ENCODE measurements around the gene GON4L. TPM values are rescaled to one million over a fixed set of nuclear protein-coding genes. Genes with fewer than 3 reads are reported as not detected.

Gene GON4L
- total and polyA plus RNA-seq, 2 donors from 2014 or later = 14.2 to 62.1 TPM

GRCh38 chr1:155861896-155862295 lies 4.9 kb upstream of the GON4L start:
- DNase-seq (no peak), FAIRE-seq (no peak)
- Histone ChIP-seq H3K9ac (ENCODE audit: low read length in 3 of 3) (no peak overlapping the region), H3K27me3 (ENCODE audit: control insufficient read depth, insufficient read depth, low read length) (no peaks in the 10 kb centered on the region), H3K36me3 (ENCODE audit: control insufficient read depth in 2 of 3, insufficient read depth in 3 of 3, low read length in 3 of 3) (no peaks in the 10 kb centered on the region), H3K4me3 (ENCODE audit: low read length in 3 of 3) (no peak overlapping the region), H3K9me3 (ENCODE audit: control insufficient read depth in 2 of 3, insufficient read depth in 1 of 3, low read length in 3 of 3) (no peaks in the 10 kb centered on the region), H3K4me1 (ENCODE audit: control insufficient read depth in 2 of 3, insufficient read depth in 2 of 3, low read depth in 1 of 3, low read length in 3 of 3) (peaks cover 0 to 5% (median 0%) of the 10 kb centered on the region in 3 donors), H3K27ac (ENCODE audit: low read depth in 2 of 2, low read length in 2 of 2) (no peak overlapping the region)
- no peak for TF ChIP-seq CTCF (IDR thresholded peaks at IDR 0.05; ENCODE audit: borderline replicate concordance, extremely low read depth, insufficient read depth)
- intact Hi-C loops (cut with DNase I) = no loop called here

DNA sequence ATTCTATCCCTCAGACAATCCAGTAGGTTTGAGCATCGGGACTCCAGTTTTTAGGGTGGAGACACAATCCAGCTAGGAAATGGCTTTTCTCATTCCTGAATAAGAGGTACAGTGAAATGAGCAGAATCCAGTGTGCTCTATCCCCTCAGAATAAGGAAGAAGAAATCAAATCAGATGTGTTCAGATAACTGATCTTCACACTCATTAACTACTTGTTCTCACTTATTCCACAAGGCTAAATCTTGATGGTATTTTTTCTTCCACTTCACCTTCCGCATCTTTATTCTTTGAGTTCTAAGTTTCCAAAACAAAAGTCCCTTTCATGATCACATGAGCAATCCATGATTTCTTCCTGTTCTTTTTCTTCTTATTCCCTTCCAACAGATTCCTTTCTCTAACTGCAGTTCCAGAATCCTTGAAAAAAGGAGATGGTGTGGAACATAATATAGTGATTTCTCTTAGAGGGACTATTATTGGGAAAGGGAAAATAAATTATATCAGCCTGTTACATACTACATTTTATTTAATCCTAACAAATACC lies 4.0 kb upstream of the GON4L start:
- Histone ChIP-seq H3K9me3 (ENCODE audit: control insufficient read depth in 2 of 3, insufficient read depth in 1 of 3, low read length in 3 of 3) (no peaks in the 10 kb centered on the region), H3K9ac (ENCODE audit: low read length in 3 of 3) (peak overlapping the region; percentile 46 to 75 (median 63)), H3K4me1 (ENCODE audit: control insufficient read depth in 2 of 3, insufficient read depth in 2 of 3, low read depth in 1 of 3, low read length in 3 of 3) (peaks cover 0 to 11% (median 4%) of the 10 kb centered on the region in 3 donors), H3K4me3 (ENCODE audit: low read length in 3 of 3) (peak overlapping the region in 1 of 3 donors; percentile 48), H3K27me3 (ENCODE audit: control insufficient read depth, insufficient read depth, low read length) (no peaks in the 10 kb centered on the region), H3K27ac (ENCODE audit: low read depth in 2 of 2, low read length in 2 of 2) (peak overlapping the region; percentile 76 to 80), H3K36me3 (ENCODE audit: control insufficient read depth in 2 of 3, insufficient read depth in 3 of 3, low read length in 3 of 3) (no peaks in the 10 kb centered on the region)
- TF ChIP-seq CTCF (IDR thresholded peaks at IDR 0.05; ENCODE audit: borderline replicate concordance, extremely low read depth, insufficient read depth) = no peak
- no peak for DNase-seq
- intact Hi-C loops (cut with DNase I) = no loop called here
- no peak for FAIRE-seq

DNA sequence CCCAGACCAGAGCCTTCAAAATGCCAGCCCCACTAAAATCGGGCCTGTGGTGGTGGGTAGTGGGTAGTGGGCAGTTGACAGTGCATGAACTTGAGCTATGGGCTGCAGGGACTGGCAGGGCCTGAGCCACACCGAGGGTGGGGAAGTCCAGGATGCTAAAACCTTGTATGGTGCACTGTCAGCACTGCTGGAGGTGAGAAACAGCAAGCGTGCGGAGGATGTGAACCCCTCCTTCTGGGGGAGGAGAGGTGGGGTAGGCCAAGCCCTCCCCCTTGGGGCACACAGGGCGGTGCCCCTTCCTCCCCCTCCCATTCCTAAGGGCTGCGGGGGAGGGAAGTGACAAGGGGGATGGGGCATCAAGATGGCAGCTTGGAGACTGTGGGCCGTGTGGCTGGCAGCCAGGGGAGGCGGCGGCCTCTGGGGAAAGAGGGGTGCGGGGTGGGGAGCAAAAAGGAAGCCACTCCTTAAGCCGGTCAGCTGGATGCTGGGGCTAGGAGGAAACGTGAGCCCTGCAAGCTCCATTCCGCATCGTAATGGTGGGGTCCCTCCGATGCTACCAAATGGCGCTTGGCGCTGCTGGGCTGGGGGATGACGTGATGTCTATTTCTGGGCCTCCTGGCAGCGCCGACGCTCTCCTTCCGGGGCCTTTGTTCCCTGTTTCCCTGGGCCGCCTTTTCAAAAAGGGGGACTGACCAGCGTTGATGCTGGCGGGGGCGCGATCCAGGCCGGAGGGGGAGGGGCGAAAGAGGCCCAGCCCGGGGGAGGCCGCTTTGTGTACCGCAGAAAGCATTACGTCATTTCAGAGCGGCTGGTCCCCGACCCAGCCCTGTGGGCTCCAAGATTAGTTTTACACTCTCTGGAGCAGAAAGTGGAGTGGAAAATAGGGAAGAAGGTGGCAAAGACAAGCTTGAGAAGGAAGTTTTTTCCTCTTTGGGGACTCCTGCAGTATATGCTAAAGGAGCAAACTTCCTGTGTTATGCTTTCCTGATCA lies 3.2 kb upstream of the GON4L start:
- DNase-seq (peak; percentile 88 to 94 (median 90)), FAIRE-seq (no peak)
- intact Hi-C loops (cut with DNase I) = no loop called here

More for the DNA sequence above, 3.2 kb upstream of the GON4L start:
- H3K27ac ChIP-seq (ENCODE audit: low read depth in 2 of 2, low read length in 2 of 2) = peak overlapping the region; percentile 76 to 80
- H3K9me3 ChIP-seq (ENCODE audit: control insufficient read depth in 2 of 3, insufficient read depth in 1 of 3, low read length in 3 of 3) = no peaks in the 10 kb centered on the region
- H3K9ac ChIP-seq (ENCODE audit: low read length in 3 of 3) = peak overlapping the region; percentile 46 to 75 (median 63)
- no peaks in the 10 kb centered on the region for H3K36me3 ChIP-seq (ENCODE audit: control insufficient read depth in 2 of 3, insufficient read depth in 3 of 3, low read length in 3 of 3)
- no peaks in the 10 kb centered on the region for H3K27me3 ChIP-seq (ENCODE audit: control insufficient read depth, insufficient read depth, low read length)
- no peak for TF ChIP-seq CTCF (IDR thresholded peaks at IDR 0.05; ENCODE audit: borderline replicate concordance, extremely low read depth, insufficient read depth)
- H3K4me3 ChIP-seq (ENCODE audit: low read length in 3 of 3) = peak overlapping the region; percentile 48 to 90 (median 59)
- H3K4me1 ChIP-seq (ENCODE audit: control insufficient read depth in 2 of 3, insufficient read depth in 2 of 3, low read depth in 1 of 3, low read length in 3 of 3) = peaks cover 0 to 11% (median 5%) of the 10 kb centered on the region in 3 donors

Measured in kidney (tissue), 14 donors.